Stimulated activated naive CD8-positive, alpha-beta T cell treated with anti-CD3 and anti-CD28 coated beads, Interleukin-15, Interleukin-2, amounts not matched to agents 100 ng/mL and 50 ng/mL, for 24 hours (primary cell): ENCODE measurements around the gene SERTM2.
"Not testable (repeated sequence)": the region's sequence is repeated elsewhere in the genome, so short reads cannot be mapped to it uniquely, and the experiment has no call there.

Experiments used
- H3K27ac Mint-ChIP-seq: one replicate; pipeline ENCODE4 v1.8.0; 2021; ENCODE audit warnings: mild to moderate bottlenecking, mixed read lengths
- H3K27me3 Mint-ChIP-seq: one replicate; pipeline ENCODE4 v1.8.0; 2021; ENCODE audit warnings: mixed read lengths
- H3K36me3 Mint-ChIP-seq: one replicate; pipeline ENCODE4 v1.8.0; 2021; ENCODE audit warnings: low read depth, mixed read lengths
- H3K4me1 Mint-ChIP-seq: one replicate; pipeline ENCODE4 v1.8.0; 2021; ENCODE audit warnings: low read depth, mixed read lengths
- H3K4me3 Mint-ChIP-seq: one replicate; pipeline ENCODE4 v1.8.0; 2021; ENCODE audit warnings: mild to moderate bottlenecking, mixed read lengths
- H3K9me3 Mint-ChIP-seq: one replicate; pipeline ENCODE4 v1.8.0; 2021; ENCODE audit warnings: mixed read lengths

The SERTM2 gene

DNA sequence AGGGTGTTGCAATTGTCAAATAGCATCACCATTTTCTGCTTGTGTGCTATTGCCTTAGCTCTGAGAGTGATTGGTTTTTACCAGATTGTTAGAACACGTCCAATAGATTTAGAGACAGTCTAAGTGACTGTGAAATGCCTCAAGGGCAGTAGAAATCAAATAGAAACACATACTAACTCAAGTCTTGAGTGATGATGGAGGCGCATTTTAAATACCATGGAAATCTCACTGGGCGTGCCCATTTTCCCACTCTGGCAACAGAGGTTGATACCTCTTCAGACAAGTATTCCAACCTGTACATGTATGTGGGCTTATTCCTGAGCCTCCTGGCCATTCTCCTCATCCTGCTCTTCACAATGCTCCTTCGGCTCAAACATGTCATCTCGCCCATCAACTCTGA, 7.2 kb downstream of the SERTM2 start:
- Mint-ChIP-seq H3K4me1 (no peaks in the 10 kb centered on the region), H3K36me3 (no peaks in the 10 kb centered on the region), H3K4me3 (no peak overlapping the region), H3K27me3 (no peaks in the 10 kb centered on the region), H3K27ac (no peak overlapping the region), H3K9me3 (no peaks in the 10 kb centered on the region)

DNA sequence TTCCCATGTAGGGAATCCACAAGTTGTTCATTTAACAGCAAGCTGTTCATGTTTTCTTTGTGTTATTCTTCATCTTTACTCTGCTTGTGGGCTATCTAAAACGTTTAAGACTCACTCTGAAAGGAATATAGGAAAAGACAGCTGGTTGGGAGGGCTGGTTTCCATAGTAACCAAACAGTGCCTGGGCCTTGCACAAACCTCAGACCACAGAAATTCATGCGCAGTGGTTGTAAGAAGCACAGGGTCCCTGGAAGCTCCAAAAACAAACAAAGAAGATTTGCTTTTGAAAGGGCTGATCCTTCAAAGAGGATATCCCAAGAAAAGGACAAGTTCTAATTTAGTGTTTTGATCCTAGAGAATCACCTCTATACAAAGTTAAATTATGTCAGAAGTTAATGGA, 7.8 kb downstream of the SERTM2 start:
- Mint-ChIP-seq H3K27ac (no peak overlapping the region), H3K36me3 (no peaks in the 10 kb centered on the region), H3K4me1 (no peaks in the 10 kb centered on the region), H3K27me3 (no peaks in the 10 kb centered on the region), H3K9me3 (no peaks in the 10 kb centered on the region), H3K4me3 (no peak overlapping the region)

DNA sequence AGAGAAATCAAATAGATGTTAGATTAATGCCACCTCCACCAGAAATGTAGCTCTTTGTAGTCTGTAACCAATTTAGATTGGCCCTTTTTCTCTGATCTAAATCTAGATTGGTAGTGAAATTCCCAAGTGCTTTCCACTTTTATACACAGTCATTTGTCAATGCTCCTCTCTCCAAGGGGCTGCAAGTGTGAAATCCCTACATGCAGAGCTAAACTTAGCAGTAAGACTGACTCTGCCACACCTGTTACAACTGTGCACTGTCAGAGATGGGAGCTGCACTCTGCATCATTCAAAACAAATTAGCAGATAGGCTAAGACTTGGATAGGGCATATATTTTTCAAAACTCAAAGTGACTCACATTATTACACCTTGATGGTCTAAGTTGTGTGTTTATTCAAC, 9.1 kb downstream of the SERTM2 start:
- Mint-ChIP-seq H3K4me1 (no peaks in the 10 kb centered on the region), H3K27me3 (no peaks in the 10 kb centered on the region), H3K9me3 (no peaks in the 10 kb centered on the region), H3K27ac (no peak overlapping the region), H3K36me3 (no peaks in the 10 kb centered on the region), H3K4me3 (no peak overlapping the region)

DNA sequence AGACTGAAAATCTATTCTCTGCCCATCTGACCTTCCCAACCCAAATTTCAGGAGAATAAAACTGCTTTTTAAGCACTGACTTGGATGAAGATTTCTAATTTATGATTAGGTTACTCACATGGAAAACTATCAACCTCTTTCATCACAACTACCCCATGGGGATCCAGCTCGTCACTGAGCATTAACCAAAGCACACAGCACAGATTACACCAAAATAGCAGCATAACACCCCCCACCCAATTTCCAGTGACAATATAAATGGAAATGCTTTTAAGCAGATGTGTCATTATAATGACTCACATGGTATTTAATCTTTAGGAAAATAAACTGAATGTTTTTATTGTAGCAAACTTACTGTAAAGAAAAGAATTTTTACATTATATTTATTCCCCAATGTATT, 9.7 kb downstream of the SERTM2 start:
- Mint-ChIP-seq H3K9me3 (no peaks in the 10 kb centered on the region), H3K36me3 (no peaks in the 10 kb centered on the region), H3K4me3 (no peak overlapping the region), H3K27me3 (no peaks in the 10 kb centered on the region), H3K27ac (no peak overlapping the region), H3K4me1 (no peaks in the 10 kb centered on the region)

DNA sequence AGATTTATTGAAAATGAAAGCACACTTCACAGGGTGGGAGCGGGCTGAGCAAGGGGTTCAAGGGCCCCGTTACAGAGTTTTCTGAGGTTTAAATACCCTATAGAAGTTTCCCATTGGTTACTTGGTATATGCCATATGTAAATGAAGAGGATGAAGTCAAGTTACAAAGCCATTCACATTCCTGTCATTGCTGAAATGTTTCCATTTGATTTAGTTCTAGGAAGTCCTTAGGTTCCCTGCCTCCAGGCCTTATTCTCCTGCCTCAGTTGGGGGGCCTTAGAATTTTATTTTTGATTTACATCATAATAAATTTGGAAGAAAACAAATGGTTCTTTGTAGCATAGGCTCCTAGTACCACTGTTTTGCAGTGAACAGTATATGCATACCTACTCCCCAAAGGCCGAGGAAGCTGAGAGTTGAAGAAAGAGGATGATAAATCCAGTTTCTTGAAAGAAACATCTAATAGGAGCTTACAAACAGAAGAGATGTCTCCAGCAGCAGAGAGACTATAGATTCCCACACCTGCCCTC, 31.8 kb downstream of the SERTM2 start:
- no peak overlapping the region for H3K4me3 Mint-ChIP-seq
- H3K27me3 Mint-ChIP-seq = no peaks in the 10 kb centered on the region
- no peaks in the 10 kb centered on the region for H3K36me3 Mint-ChIP-seq
- H3K27ac Mint-ChIP-seq = no peak overlapping the region
- H3K4me1 Mint-ChIP-seq = no peaks in the 10 kb centered on the region
- H3K9me3 Mint-ChIP-seq = no peaks in the 10 kb centered on the region

DNA sequence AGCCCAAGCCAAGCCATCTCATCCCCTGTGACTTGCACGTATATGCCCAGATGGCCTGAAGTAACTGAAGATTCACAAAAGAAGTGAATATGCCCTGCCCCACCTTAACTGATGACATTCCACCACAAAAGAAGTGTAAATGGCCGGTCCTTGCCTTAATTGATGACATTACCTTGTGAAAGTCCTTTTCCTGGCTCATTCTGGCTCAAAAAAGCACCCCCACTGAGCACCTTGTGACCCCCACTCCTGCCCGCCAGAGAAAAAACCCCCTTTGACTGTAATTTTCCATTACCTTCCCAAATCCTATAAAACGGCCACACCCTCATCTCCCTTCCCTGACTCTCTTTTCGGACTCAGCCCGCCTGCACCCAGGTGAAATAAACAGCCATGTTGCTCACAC, 37.8 kb downstream of the SERTM2 start:
- H3K4me1 Mint-ChIP-seq, H3K4me3 Mint-ChIP-seq, H3K9me3 Mint-ChIP-seq, H3K27ac Mint-ChIP-seq, H3K36me3 Mint-ChIP-seq, H3K27me3 Mint-ChIP-seq: not testable (repeated sequence)

DNA sequence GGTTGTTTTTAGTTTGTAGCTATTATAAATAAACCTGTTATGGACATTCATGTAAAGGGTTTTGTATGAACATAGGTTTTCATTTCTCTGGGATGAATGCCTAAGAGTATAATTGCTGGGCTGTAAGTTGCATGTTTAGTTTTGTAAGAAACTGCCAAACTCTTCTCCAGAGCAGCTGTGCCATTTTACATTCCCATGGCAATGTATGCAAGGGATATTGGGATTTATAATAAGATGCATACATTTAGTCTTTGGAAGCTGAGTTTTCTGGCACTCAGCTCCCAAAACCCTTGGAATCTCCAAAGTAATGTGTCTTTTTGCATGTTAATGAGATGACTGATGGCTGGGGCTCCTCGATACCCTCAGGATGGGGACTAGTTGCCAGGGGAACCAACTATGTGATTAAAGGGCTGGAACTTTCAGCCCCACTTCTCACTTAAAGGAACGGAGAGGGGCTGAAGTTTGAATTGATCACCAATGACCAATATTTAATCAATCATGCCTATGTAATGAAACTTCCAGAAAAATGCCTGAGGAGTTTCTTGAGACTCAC, 44.0 kb downstream of the SERTM2 start:
- no peaks in the 10 kb centered on the region for H3K4me1 Mint-ChIP-seq
- no peaks in the 10 kb centered on the region for H3K36me3 Mint-ChIP-seq
- H3K4me3 Mint-ChIP-seq = no peak overlapping the region
- no peaks in the 10 kb centered on the region for H3K9me3 Mint-ChIP-seq
- no peaks in the 10 kb centered on the region for H3K27me3 Mint-ChIP-seq
- H3K27ac Mint-ChIP-seq = no peak overlapping the region

DNA sequence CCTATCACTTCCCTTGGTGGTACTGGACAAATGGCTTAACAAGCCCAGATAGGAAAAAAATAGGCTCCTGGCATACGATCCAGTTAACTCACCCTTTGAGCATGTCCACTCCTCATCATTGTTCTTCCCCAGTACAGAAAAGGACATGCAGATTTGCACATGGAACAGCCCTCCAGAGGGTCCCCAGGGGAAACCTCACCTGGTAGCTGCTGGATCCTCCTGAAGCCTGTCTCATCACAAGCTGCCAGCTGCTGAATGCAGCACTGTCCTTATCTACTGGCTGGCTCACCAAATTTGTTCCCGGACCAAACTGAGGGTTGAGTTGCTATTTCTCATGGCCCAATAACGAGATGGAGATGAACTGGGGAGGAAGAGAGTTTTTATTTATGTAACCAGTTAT, 49.4 kb downstream of the SERTM2 start:
- Mint-ChIP-seq H3K4me3 (no peak overlapping the region), H3K27ac (no peak overlapping the region), H3K36me3 (no peaks in the 10 kb centered on the region), H3K27me3 (no peaks in the 10 kb centered on the region), H3K4me1 (no peaks in the 10 kb centered on the region), H3K9me3 (no peaks in the 10 kb centered on the region)

DNA sequence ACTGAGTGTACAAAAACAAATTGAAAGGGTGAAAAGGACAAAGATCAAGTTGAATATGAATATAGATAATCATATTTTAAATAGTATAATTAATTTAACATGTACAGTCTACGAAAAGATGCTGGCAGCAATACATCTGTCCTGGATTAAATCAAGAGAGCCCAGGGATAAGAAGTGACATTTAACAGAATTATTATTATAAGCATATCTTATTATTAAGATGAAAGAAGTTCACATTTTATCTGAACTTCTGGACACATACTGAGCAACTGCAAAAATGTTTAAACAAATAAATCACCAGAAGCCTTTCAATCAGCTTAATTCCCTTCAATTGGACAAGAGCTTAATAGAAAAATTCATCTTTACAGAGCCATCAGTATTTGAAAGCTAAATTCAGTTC, 50.4 kb downstream of the SERTM2 start:
- no peaks in the 10 kb centered on the region for H3K36me3 Mint-ChIP-seq
- H3K27ac Mint-ChIP-seq = no peak overlapping the region
- H3K9me3 Mint-ChIP-seq = no peaks in the 10 kb centered on the region
- H3K4me3 Mint-ChIP-seq = no peak overlapping the region
- H3K27me3 Mint-ChIP-seq = no peaks in the 10 kb centered on the region
- H3K4me1 Mint-ChIP-seq = no peaks in the 10 kb centered on the region

DNA sequence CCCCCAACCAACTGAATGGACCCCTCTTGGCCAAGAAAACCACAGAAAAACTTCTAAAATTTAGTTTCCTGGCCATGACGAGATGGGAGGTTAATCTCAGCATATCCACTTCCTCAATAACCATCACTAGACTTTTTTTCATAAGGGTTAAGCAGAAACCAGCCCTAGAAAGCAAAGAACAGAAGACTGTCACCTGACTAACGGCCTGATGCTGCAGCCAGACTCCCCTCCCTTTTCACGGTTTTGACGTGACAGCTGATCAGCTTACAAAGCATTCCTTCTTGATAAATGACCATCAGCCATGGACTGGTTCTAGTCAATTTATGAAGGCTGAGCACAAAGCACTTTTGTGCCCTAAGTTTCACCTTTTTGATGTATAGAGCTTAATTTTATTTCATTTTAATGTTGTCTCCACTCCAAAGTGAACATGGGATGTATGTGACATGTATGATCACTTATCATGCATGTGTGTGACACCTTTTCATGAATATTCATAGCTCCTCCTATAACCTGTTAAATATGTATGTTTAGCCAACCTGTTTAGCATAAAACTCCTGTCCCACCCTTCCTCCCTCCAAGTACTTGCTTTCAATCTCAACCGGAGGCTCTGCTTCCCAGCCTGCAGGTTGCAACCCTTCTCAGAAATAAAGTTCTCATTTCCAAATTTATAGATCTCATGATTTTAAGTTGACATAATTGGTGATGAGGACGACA, 56.3 kb downstream of the SERTM2 start:
- Mint-ChIP-seq H3K4me3 (no peak overlapping the region), H3K36me3 (no peaks in the 10 kb centered on the region), H3K9me3 (no peaks in the 10 kb centered on the region), H3K27ac (no peak overlapping the region), H3K27me3 (no peaks in the 10 kb centered on the region), H3K4me1 (no peaks in the 10 kb centered on the region)

DNA sequence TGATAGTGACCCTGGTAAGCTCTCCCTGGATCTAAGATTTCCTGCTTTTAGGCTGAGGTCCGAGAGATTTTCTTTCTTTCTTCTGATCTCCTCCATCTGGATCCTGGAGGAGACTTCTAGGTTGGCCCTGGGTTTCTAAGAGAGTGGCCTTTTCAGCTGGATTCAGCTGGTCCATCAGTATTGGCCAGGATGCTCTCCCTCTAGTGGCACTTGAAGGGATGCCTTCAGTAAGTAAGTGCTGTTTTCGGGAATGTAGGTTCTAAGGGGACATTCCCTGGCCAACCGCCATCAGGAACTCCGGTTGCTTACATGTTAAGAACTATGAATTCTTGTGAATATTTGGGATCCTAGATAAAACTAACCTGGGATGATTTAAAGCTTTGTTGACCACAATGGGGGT, 56.9 kb downstream of the SERTM2 start:
- Mint-ChIP-seq H3K27ac (no peak overlapping the region), H3K27me3 (no peaks in the 10 kb centered on the region), H3K9me3 (no peaks in the 10 kb centered on the region), H3K36me3 (no peaks in the 10 kb centered on the region), H3K4me3 (no peak overlapping the region), H3K4me1 (no peaks in the 10 kb centered on the region)

DNA sequence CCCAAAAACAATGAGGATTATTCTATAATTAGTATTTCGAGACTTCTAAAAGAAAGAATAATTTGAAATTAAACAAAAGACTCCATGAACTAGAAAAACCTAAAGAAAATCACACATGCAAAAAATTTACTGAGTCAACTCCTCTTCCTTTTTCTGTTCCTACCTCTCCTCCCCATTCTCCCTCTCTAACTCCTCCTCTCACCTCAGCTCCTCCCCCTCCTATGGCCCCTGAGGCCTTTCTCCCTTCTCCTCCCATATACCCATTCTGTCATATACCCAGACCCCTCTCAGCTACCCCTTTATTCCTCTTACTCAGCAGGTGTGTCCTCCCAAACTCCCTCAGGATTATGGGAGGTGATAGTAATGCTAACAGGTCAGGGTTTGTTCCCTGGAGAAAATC, 57.4 kb downstream of the SERTM2 start:
- no peaks in the 10 kb centered on the region for H3K36me3 Mint-ChIP-seq
- H3K4me1 Mint-ChIP-seq = no peaks in the 10 kb centered on the region
- no peak overlapping the region for H3K4me3 Mint-ChIP-seq
- no peaks in the 10 kb centered on the region for H3K27me3 Mint-ChIP-seq
- H3K9me3 Mint-ChIP-seq = no peaks in the 10 kb centered on the region
- H3K27ac Mint-ChIP-seq = no peak overlapping the region
